NCI-H1694 treated with DMSO at 0.1 percent for 48 hours (cell line): ENCODE measurements around the gene NFAM1.
A peak's percentile ranks its signal among the peaks of the same experiment; 100 is the strongest.

Experiments used
- DNase-seq: peaks from one replicate; lab custom pipeline; 2025; lab: John Stamatoyannopoulos, UW

The NFAM1 gene

DNA sequence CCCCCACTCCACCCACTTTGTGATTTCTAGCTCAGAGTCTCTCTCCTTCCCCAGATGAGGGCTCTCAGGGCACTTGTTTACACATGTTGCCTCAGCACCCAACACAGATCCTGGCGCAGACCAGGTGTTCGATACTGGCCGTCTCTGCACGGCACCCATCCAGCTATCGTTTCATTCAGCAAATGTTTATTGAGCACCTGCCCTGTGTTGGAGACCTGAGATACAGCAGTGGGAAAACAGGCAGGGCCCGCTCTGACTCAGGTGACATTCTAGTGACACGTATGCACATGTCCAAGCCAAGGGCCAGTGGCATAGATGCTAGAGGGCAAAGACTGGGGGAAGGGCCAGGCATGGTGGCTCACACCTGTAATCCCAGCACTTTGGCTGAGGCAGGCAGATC, 71.9 kb downstream of the NFAM1 start:
- DNase-seq = no peak

DNA sequence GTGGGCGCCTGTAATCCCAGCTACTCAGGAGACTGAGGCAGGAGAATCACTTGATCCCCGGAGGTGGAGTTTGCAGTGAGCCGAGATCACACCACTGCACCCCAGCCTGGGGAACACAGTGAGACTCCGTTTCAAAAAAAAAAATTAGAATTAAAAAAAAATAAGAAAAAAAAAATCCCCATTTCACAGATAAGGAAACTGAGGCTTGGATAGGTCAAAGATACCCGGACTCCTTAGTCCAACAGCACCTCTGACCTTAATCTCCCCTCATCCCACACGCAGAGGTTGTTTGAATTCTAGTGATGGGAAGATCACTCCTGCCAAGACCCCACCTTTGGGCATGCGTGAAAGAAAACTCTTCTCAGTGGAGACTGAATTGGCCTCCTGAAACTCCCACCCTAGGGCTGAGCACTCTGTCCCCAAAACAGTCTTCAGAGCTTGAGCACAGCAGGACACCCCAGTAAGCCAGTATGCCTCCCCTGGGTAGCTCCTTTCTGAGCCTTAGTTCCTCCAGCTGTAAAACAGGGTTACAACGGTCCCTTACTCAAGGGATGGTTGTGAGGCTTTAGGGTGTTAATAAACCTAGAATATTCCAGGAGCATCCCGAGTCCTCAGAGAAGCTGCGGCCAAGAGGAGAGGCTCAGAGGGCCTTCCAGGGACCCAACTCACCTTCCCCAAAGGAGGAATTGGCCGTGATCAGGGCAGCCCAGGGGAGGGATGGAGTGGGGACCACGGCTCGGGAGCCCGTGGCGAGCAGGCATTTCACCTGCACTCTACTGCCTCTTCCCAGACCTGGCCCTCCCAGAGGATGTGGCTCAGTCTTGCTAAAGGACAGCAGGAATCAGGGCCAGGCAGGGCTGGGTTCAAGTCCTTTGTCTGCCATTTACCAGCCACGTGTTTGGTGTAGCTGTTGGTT, 73.3 kb downstream of the NFAM1 start:
- no peak for DNase-seq

DNA sequence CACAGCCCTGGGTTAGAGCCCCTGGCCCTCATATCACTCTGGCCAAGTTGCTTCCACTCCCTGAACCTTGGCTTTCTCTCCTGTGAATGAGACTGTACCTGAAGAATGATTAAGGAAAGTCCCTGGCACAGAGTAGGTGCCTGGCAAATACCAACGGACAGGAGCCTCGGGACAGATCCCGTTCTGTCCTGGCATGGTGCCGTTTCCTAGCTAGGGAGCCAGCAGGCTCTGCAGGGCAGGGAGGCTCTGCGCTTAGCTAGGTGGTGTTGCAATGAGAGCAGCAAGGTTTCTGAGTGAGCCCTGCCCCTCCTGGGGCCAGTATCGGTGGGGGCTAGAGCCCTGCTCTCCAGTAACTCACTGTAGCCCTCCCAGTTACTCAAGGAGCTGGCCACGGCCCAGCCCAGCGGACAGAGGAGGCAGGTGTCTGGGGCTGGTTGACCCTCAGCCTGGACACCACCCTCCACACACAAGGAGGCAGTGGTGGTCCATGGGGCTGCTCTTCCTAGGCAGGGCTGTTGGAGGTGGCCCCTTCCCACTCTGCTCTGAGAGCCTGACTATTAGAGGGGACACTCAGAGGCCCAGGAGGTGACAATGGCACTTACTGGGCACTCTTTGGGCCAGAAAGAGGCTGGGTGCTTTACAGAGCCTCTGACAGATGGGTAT, 74.4 kb downstream of the NFAM1 start:
- no peak for DNase-seq

DNA sequence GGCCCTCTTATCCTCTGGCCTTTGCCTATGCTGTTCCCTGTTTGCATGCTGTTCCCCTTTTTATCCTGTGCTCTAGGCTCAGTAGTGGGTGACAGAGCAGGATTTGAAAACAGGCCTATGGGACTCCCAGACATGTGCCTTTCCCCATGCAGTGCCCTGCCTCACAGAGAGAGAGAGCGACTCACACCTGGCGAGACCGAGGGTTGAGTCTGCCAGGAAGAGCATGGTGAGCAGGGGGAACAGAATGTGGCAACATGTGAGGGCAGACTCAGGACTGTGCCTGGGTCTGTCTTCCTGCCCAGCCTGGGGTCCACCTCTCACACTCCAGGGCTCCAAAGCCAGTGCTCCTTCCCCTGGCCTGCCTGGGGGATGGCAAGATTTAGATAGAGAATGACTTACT, 75.0 kb downstream of the NFAM1 start:
- no peak for DNase-seq

DNA sequence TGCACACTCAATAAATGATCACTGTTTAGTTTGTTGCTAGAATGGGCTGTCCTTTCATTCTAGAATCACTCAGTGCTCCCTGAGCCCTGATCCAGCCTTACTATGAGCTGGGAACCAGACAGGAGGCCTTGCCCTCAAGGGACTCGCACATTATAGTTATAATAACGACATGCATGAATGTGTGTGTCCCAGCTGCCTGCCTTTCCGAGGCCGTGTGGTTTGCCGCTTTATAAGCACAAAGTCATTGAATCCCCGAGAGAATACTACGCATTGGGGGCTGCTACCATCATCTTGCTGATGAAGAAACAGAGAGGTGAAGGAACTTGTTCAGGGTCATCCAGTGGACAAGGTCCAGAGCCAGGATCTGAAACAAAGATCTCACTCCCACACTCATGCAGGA, 75.7 kb downstream of the NFAM1 start:
- peak; percentile 67 for DNase-seq

DNA sequence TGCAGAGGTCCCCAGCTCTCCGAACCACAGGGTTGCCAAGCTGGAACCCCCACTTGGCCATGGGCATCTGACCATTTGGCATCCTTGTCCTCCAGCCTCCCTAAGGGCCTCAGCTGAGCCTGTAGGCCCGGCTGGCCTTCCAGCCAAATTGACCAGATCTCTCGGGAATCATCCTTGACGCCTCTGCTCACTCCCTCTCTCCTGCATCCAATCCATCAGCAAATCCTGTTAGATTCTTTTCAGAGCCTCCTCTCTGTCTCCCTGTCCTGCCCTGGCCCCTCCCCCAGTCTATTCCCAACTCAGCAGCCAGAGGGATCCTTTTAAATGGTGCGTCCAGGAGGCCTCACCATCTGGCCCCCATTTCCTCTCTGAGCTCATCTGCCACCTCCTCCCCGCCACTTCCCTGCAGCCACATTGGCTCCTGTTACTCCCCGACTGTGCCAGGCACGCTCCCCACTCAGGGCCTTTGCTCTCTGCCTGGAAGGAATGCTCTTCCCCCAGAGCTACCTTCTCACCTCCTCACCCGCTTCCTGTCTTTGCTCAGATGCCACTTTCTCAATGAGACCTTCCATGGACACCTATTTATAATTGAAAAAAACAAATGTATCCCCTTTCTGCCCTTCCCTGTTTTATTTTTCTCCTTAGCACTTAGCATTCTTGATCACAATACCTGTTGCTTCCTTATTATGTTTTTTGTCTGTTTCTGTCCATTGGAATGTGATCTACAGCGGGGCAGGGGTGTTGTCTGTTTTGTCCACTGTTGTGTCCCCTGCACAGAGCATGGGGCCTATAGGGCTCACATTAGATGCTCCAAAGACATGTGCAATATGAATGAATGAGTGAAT, 78.1 kb downstream of the NFAM1 start:
- DNase-seq = peak; percentile 96

DNA sequence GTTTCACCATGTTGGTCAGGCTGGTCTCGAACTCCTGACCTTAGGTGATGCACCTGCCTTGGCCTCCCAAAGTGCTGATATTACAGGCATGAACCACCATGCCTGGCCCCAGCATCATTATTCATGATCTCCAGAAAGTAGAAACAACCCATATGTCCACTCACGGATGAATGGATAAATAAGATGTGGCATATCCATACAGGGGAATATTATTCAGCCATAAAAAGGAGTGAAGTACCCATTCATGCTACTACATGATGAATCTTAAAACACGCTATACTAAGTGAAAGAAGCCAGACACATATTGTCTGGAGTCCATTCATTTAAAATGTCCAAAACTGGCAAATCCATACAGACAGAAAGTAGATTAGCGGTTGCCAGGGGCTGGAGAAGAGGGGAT, 81.8 kb downstream of the NFAM1 start:
- no peak for DNase-seq

DNA sequence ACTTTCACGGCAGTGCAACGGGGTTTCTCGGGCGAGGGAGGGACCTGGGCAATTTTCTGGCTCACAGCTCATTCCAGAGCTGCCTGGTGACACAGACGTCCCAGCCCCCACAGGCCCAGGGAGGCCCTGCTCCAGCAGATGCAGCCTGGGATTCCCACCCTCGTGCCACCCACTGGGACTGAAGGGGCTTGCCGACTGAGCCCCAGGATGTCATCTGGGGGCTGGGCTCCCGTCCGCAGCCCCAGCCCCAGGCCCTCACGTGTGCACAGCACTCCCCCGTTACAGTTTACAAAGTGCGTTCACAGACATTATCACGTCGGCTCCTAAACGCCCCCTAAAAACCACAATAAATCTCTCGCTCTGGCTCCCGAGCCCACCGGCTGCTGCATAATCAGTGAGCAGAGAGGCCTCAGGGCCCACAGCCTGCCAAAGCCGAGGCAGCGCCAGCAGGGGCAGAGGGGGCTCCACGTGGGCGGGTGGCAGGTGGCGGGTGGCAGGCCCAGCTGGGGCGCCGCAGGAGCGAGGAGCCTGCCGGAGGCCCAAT, 84.8 kb downstream of the NFAM1 start:
- peak; percentile 97 for DNase-seq

DNA sequence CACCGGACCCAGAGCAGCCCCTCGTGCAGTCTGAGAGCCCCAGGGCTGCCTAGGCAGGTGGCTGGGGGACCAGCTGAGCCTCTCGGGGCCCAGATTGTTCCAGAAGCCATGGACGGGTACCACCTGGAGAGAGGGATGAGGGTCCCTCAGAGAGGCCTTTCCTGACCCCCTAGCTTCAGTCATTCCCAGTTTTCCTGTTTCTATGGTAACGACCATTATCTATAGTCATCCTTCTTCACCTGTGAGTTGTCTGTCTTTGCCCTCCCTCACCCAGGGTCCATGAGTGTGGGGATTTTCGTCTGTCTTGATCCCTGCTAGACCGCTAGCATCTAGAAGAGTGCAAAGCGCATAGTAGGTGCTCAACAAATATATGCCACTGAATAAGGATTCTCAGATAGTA, 85.5 kb downstream of the NFAM1 start:
- DNase-seq = no peak

DNA sequence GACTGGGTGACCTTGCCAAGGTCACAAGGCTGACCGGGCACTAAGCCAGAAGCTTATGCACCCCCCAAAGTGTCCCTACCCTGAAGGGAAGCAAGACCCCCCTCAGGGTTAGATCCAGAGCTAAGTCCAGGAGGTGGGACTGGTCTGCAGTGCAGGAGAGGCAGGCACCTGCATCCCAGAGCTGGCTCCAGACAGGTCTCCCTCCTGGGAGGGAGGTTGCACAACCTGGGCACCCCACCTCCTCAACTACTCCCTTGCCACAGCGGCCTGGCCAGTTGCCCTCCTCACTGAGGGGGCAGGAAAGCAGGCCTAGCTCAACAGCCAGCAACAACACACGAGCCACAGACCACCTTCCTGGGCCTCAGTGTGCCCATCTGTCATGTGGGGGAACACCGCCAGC, 86.7 kb downstream of the NFAM1 start:
- no peak for DNase-seq

DNA sequence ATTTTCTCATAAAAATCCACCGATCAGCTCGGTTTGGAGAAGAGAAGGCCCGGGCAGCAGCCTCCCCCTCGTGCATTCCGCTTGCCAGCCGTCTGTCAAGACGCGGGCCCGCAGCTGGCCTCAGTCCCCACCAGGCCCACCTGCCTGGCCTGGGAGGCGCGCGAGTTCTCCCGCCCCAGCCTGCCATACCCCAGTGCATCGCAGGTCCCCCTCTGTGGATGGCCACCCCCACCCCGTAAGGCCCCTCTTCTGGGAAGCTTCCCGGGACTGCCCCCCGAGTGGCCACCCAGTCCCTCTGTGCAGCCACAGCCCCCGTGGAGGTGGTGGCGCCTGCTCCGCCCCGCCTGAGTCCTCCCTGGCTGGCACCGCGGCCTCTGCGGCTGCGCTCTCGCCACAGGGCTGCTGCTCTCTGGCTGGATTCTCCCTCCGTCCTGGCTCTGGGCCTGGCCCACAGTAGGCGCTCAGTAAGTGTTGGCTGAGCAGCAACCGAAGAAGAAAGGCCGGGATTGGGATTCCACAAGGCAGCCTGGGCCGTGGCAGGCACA, 87.8 kb downstream of the NFAM1 start:
- peak; percentile 69 for DNase-seq

DNA sequence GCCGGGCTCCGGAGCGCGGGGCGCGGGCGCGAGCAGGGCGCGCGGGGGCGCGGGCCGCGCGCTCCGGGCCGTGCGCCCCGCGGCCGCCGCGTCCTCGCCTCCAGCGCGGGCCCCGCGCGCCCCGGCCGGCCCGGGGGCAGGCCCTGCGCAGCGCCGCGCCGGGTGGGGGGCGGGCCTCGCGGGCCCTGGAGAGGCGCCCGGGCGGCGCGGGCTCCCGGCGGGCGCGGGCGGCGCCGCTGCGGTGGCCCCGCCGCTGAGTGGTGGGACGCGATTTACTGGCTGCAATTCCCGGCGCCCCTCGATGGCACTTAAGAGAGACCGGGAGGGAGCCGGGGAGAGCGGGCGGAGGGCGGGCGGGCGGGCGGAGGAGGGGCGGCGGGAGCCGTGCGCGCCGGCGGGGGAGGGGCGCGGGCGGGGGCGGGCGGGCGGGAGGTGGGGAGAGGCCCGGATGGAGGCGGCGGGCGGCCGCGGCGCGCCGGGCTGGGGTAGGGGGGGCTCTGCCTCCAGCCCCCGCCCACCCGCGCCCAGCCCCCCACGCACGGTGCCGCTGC, 88.6 kb downstream of the NFAM1 start:
- DNase-seq = no peak

DNA sequence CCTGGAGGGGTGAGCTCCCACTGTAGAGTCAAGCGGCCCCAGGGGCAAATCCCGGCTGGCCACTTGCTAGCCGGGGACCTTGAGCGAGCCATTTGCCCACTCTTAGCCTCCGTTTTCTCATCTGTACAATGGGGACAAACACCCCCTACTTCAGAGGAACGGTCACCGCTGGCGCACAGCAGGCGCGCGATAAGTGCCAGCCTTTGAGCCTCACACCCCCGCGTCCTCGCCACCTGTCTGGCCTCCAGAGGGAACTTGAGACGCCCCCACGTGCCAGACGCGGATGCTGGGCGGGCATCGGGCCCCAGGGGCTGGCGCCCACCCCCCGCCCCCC, 89.1 kb downstream of the NFAM1 start:
- DNase-seq = peak; percentile 39

DNA sequence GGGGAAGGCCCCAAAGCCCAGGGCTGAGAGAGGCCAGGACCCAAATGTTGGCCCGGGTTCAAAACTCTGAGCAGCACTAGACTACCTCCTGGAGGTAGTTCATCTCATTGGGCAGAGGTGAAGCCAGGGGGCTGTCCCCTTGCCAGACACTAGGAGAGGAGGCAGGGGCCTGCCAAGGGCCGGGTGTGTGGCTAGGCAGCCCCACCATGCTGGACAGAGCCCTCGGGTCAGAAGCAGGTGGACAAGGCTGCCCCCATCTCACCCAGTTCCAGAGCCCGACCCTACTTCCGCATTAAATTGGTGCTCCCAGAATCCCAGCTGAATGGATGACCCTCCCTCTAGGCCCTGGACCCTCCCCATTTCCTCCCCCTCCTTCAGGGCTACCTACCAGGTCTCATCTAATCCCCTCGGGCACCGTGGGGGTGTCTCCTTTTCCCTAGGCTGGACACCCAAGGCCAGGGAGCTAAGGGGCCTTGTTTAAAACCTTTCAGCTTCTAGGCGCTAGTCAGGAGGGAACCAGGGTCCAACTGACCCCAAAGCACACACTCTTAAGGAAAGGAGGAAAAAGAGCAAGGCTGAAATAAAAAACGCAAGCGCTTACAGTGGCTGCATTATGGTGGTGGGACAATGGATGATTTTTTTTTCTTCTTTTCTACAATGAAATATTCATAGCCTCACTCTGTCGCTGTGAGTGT, 89.6 kb downstream of the NFAM1 start:
- DNase-seq = no peak

DNA sequence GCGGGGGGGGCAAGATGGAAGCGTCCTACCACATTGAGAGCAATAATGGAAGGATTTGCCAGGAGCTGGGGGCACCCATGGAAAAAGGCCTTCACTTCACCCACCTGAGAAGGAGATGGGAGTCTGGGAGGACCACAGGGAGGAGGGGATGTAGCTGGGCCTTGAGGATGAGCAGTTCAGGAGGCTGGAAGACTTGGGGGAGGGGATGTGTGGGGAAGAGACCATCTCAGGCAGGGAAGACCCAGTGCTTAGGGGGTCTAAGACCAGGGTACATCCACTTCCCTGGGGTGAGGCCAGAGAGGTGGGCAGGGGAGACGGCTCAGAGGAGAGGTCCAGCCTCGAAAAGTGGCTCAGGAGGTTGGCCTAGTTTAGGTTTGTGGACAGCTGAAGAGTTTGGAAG, 90.4 kb downstream of the NFAM1 start:
- no peak for DNase-seq

DNA sequence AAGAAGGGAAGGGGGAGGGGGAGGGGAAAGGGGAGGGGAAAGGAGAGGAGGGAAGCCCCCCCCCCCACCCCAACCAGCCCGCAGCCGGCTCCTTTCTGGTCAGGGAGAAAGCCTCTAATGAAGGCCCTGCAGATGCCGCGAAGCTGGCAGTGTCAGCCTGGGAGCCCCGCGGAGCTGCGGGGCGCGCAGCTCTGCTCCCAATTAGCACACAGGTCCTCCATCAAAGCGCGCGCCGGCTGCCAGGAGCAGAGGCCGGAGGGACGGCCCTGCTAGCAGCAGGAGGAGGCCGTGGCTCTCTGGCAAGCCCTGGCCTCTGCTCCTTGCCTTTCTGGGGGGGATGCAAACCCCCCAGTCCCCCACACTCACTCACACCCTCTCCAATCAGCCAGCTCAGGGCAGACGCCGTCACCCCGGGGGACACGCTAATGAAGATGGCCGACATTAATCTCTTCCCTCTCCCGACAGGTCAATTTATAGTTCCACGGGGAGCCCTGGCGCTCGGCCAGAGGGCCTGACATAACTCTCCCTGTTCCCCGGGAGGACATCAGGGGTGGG, 91.3 kb downstream of the NFAM1 start:
- no peak for DNase-seq

DNA sequence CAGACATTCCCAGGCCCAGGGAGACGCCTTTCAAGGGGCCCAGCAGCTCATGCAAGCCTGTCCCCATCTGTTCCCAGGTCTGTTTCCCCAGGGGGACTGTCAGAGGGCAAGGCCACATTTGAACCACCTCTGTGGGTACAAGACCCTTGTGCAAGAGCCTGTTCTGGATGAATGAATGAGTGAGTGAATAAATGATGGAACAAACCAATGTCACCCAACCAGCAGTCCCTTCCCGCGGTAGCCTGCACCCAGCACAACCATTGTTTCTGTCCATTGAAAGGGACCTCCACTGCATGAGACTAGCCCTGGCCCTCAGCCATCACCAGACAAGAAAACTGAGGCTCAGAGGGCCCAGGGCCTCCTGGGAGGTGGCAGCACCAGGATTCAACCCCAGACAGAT, 92.1 kb downstream of the NFAM1 start:
- DNase-seq = no peak

DNA sequence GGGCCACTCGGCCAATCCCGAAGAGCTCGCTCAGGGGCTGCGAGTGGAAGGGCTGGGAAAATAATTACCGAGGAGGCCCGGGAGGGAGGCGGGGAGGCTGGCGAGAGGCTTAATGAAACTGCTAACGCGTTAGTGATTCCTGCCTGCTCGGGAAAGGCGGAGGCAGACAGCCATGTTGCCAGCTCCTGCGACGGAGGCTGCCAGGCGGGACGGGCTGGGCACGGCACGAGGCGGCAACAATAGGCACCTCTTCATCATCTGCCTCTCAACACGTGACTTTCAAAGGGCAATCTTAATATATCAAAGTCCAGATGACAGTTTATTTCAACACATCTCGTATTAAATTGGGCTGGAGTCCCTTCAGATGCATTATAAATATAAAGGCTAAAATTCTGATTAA, 93.7 kb downstream of the NFAM1 start:
- no peak for DNase-seq

DNA sequence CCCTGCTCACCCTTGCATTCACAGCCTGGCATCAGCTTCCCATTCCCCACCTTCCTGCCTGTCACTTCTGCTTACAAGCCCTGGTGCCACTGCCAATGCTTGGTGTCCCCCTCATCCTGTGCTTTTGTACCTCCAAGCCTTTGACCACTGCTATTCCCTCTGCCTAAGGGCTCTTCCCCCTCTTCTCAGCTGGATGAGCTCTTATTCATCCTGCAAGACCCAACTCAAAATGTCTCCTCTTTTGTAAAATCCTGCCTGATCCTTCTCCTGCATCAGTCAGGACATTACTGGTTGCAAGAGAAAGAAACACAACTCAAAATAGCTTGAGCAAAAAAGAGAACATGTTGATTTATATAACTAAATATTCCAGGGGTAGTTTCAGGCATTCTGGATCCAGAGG, 94.8 kb downstream of the NFAM1 start:
- DNase-seq = no peak

DNA sequence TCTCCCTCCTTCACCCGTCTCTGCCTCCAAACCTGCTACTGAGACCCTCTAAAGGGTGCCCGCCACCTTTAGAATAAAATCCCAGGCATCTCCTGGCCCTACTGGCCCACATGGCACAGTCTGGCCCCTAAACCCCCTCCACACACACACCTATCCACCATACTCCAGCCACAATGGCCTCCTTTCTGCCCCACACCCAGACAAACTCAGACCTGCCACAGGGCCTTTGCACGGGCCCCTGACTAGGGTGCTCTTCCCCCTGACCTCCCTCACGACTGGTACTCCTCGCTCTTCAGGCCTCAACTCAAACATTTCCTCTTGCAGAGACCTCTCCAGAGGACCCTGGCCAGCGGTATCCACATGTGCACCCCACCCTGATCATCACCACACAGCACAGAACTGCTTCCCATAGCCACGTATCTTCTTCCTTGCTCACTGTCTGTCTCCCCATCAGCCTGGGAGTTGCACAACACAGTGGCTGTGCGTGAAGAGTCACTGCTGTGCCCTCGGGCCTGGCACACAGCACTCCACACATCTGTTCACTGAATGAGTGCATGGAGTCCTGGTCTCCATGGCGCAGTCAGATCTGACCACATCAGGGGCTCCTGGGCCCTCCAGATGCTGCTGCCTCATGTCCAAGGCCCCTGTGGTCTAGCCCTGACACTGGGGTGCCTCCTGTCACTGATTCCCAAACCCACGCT, 95.5 kb downstream of the NFAM1 start:
- no peak for DNase-seq
